Body of pancreas (tissue), 4 donors: ENCODE data around the gene NEURL1. TPM values are rescaled to one million over a fixed set of nuclear protein-coding genes. Genes with fewer than 3 reads are reported as not detected.
A peak's percentile ranks its signal among the peaks of the same experiment; 100 is the strongest.

Source experiments
- ATAC-seq: fragments of 150-250 bp; one replicate; pipeline ENCODE4 v1.9.1; 2016
- DNase-seq, 4 donors: peaks; one replicate each; pipeline ENCODE4 v3.0.0-alpha.2; 2019
- H3K27ac ChIP-seq, 4 donors: fragments of 200-600 bp; sonication (generic); 1 replicate in 3 of 4; 2 replicates in 1 of 4; pipeline versions ENCODE4 v1.5.1 to v1.6.1; 2016 to 2019; ENCODE audit warnings: mild to moderate bottlenecking in 1 of 4, mixed read lengths in 1 of 4, moderate library complexity in 1 of 4
- H3K27me3 ChIP-seq, 2 donors: fragments of 200-600 bp; sonication (generic); one replicate each; pipeline ENCODE4 v1.6.0; 2016; ENCODE audit warnings: mild to moderate bottlenecking in 1 of 2
- H3K36me3 ChIP-seq, 2 donors: fragments of 200-600 bp; sonication (generic); replicated peaks in 1 of 2; 2 replicates each; pipeline ENCODE4 v1.5.1; 2016; ENCODE audit warnings: low read depth in 2 of 2; ENCODE audit not compliant: insufficient read depth in 1 of 2
- H3K4me1 ChIP-seq: fragments of 200-600 bp; sonication (generic); one replicate; pipeline ENCODE4 v1.6.0; 2016
- H3K4me3 ChIP-seq, 2 donors: fragments of 200-600 bp; sonication (generic); 1 replicate in 1 of 2; 2 replicates in 1 of 2; pipeline ENCODE4 v1.5.1; 2016 to 2019
- H3K9me3 ChIP-seq, 3 donors: fragments of 200-600 bp; sonication (generic); 1 replicate in 2 of 3; 2 replicates in 1 of 3; pipeline ENCODE4 v1.5.1; 2016
- CTCF ChIP-seq, 7 experiments: fragments of 450-650 bp in 4 of 7; fragments of 200-600 bp in 3 of 7; sonication (generic) in 3 of 7; IDR thresholded peaks; one replicate each; pipeline ENCODE4 v1.5.1; 2016 to 2019; ENCODE audit warnings: antibody characterized with exemption in 7 of 7
- POLR2A ChIP-seq, 3 donors: fragments of 450-650 bp; IDR thresholded peaks; one replicate each; pipeline ENCODE4 v1.6.1; 2016; ENCODE audit warnings: antibody characterized with exemption in 3 of 3, mild to moderate bottlenecking in 2 of 3
- WGBS, 2 donors: methylation state at CpG; one replicate each; pipeline ENCODE4 v1.1.5; 2017; 5-methylcytosine and 5-hydroxymethylcytosine counted together
- intact Hi-C: fragments of 100-400 bp; cut with DNase I; formaldehyde crosslinking; loops from one replicate; pipeline ENCODE4 v1.15.1; 2023
- total RNA-seq, 2 donors: library from RNA; depleted of rRNA; stranded (reverse); fragments of >200 nt; gene quantifications; one replicate each; pipeline ENCODE4 v1.1.0, GENCODE V29; 2016

The NEURL1 gene
- total RNA-seq, 2 donors from 2014 or later: 25.1 to 25.7 TPM

GRCh38 chr10:103512591-103513379 is 19.3 kb downstream of the NEURL1 start:
- DNase-seq: peak; percentile 75 to 90 (median 83)
- Histone ChIP-seq H3K4me1 (peaks cover 72% of the 10 kb centered on the region), H3K27me3 (no peaks in the 10 kb centered on the region), H3K36me3 (no peaks in the 10 kb centered on the region), H3K27ac (peak overlapping the region; percentile 81 to 89 (median 86)), H3K9me3 (no peaks in the 10 kb centered on the region), H3K4me3 (no peak overlapping the region)
- TF ChIP-seq CTCF (IDR thresholded peaks at IDR 0.05): peak in 4 of 7 experiments; percentile 27 to 40 (median 34)
- TF ChIP-seq POLR2A (IDR thresholded peaks at IDR 0.05): peak in 2 of 3 donors; percentile 51 to 55
- 31 to 42% methylated on average over 10 to 13 of the region's 13 CpGs for WGBS, 2 donors
- intact Hi-C loops: no loop called here
- peak; percentile 87 for ATAC-seq

DNA sequence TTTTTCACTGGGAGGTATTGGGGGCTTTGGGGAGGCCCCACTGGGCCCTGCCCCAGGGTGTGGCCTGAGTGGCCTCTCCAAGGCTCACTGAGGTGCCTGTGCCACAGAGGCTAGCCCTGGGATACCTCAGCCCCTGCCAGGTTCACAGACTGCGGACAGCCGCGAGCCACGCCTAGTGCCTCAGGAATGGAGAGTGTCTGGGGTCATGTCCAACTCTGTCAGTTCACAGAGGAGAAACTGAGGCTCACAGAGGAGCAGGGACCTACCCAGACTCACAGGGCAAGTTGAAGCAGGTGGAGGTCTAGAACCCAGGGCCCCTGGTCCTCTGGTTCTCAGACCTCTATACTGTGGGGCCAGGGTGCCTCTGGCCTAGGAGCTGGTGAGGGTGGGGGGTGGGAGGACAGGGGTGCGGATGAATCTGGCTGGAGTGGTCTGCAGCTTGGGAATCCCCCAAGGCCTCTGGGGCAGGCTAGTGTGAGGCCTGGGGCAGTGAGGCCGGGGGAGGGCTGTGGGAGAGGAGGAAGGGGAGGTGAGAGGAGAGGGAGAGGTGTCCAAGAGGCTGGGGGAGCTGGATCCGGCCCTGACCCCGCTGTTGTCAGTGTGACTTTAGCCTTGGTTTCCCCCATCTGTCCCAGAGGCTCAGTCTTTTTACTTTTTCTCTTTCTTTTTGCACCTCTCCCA is 20.0 kb downstream of the NEURL1 start:
- Histone ChIP-seq H3K4me1 (peaks cover 65% of the 10 kb centered on the region), H3K36me3 (no peaks in the 10 kb centered on the region), H3K27ac (peak overlapping the region; percentile 81 to 89 (median 86)), H3K4me3 (no peak overlapping the region), H3K27me3 (no peaks in the 10 kb centered on the region), H3K9me3 (no peaks in the 10 kb centered on the region)
- TF ChIP-seq POLR2A (IDR thresholded peaks at IDR 0.05): no peak
- TF ChIP-seq CTCF (IDR thresholded peaks at IDR 0.05): no peak
- no peak for ATAC-seq
- intact Hi-C loops: no loop called here
- DNase-seq: no peak
- WGBS, 2 donors: 68 to 74% methylated on average over 6 to 8 of the region's 8 CpGs

- H3K27ac ChIP-seq: peak overlapping the region in 3 of 4 donors; percentile 81 to 89 (median 88)
- ATAC-seq (no peak), DNase-seq (no peak)
- intact Hi-C loops: no loop called here
- 79 to 81% methylated on average over 5 of the region's 5 CpGs for WGBS, 2 donors
- H3K27me3 ChIP-seq: no peaks in the 10 kb centered on the region
- TF ChIP-seq CTCF (IDR thresholded peaks at IDR 0.05): no peak
- no peak for TF ChIP-seq POLR2A (IDR thresholded peaks at IDR 0.05)
- H3K9me3 ChIP-seq: no peaks in the 10 kb centered on the region
- H3K4me1 ChIP-seq: peaks cover 62% of the 10 kb centered on the region
- no peak overlapping the region for H3K4me3 ChIP-seq
- H3K36me3 ChIP-seq: no peaks in the 10 kb centered on the region
Observed at GRCh38 chr10:103514244-103514643, 20.7 kb downstream of the NEURL1 start.

DNA sequence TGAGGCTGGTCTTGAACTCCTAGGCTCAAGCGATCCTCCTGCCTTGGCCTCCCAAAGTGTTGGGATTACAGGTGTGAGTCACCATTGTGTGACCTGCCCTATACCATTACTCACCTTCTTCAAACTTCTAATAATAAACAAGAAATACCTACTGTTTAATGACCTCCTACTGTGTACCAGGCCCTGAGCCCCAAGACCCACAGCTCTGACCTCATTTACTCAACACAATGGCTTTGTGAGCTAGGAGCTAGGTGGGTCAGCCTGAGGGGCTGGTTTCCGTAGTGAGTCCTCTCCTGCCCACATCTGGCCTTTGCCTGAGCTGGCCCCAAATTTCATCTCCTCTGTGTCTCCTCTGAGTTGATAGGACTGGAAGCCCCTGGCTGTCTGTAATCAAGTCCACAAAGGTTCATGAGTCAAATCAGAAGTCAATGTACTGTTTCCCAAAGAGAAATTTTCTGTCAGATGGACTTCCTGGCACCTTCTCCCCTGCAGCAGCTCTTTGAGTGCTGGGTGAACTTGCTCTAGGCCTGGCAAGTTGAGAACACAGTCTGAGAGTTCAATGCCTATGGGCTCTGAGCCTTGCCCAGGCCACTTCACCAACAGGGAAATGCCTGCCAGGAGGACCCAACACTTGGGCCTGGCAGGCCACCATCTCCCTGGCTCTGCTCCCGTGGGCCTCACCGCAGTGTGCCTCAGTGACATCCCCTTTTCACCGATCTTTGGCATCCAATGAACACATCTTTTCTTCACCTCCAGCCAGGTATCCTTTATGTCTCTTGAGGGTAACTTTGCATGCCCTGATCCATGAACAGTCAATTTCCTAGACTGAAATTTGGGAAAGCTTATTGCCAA is 24.0 kb downstream of the NEURL1 start:
- H3K4me3 ChIP-seq: no peak overlapping the region
- intact Hi-C loops: no loop called here
- peak overlapping the region; percentile 15 to 88 (median 34) for H3K27ac ChIP-seq
- DNase-seq (no peak), ATAC-seq (no peak)
- no peaks in the 10 kb centered on the region for H3K27me3 ChIP-seq
- TF ChIP-seq POLR2A (IDR thresholded peaks at IDR 0.05): no peak
- no peak for TF ChIP-seq CTCF (IDR thresholded peaks at IDR 0.05)
- H3K9me3 ChIP-seq: no peaks in the 10 kb centered on the region
- no peaks in the 10 kb centered on the region for H3K36me3 ChIP-seq
- peaks cover 36% of the 10 kb centered on the region for H3K4me1 ChIP-seq
- WGBS, 2 donors: 93 to 98% methylated on average over 4 to 5 of the region's 5 CpGs
